ENCODE measurements around the gene ZNF136.

ZNF136 gene

GRCh38 chr19:12194827-12195731 lies 32.2 kb downstream of the ZNF136 start:
- H3K4me2 ChIP-seq (ENCODE audit: low read length): no peak overlapping the region
- H3K9ac ChIP-seq (ENCODE audit: low read length): no peak overlapping the region

GRCh38 chr19:12198136-12198535 lies 35.2 kb downstream of the ZNF136 start:
- no peaks in the 10 kb centered on the region for H3K4me1 ChIP-seq (ENCODE audit: low read length)
- TF ChIP-seq CTCF (IDR thresholded peaks at IDR 0.05; ENCODE audit: low read depth, low read length) (no peak), EZH2phosphoT487 (IDR thresholded peaks at IDR 0.05; ENCODE audit: low read depth) (no peak)
- H2AFZ ChIP-seq (ENCODE audit: low read depth, low read length): no peak overlapping the region
- no peaks in the 10 kb centered on the region for H4K20me1 ChIP-seq (ENCODE audit: insufficient read depth, low read length)
- no peak overlapping the region for H3K27ac ChIP-seq (ENCODE audit: low read length)
- H3K4me2 ChIP-seq (ENCODE audit: low read length): no peak overlapping the region
- peaks cover 29% of the 10 kb centered on the region for H3K79me2 ChIP-seq (ENCODE audit: low read length)
- no peak overlapping the region for H3K9ac ChIP-seq (ENCODE audit: low read length)
- H3K9me3 ChIP-seq (ENCODE audit: insufficient read depth, low read length): peaks cover 15% of the 10 kb centered on the region; the same call in 1 of the 2 replicates
- no peak overlapping the region for H3K4me3 ChIP-seq (ENCODE audit: low read length)
- H3K27me3 ChIP-seq (ENCODE audit: low read depth, low read length): no peaks in the 10 kb centered on the region
- H3K36me3 ChIP-seq (replicated peaks; ENCODE audit: low read depth, low read length): peaks cover 48% of the 10 kb centered on the region

More at GRCh38 chr19:12194827-12195731, 32.2 kb downstream of the ZNF136 start:
- no peak overlapping the region for H3K27ac ChIP-seq (ENCODE audit: low read length)
- peaks cover 26% of the 10 kb centered on the region; the same call in 1 of the 2 replicates for H3K9me3 ChIP-seq (ENCODE audit: insufficient read depth, low read length)
- H2AFZ ChIP-seq (ENCODE audit: low read depth, low read length): no peak overlapping the region
- TF ChIP-seq CTCF (IDR thresholded peaks at IDR 0.05; ENCODE audit: low read depth, low read length) (no peak), EZH2phosphoT487 (IDR thresholded peaks at IDR 0.05; ENCODE audit: low read depth) (no peak)
- H3K4me3 ChIP-seq (ENCODE audit: low read length): no peak overlapping the region
- no peaks in the 10 kb centered on the region for H3K27me3 ChIP-seq (ENCODE audit: low read depth, low read length)
- peaks cover 14% of the 10 kb centered on the region for H3K79me2 ChIP-seq (ENCODE audit: low read length)
- no peaks in the 10 kb centered on the region for H3K4me1 ChIP-seq (ENCODE audit: low read length)
- peaks cover 64% of the 10 kb centered on the region for H3K36me3 ChIP-seq (replicated peaks; ENCODE audit: low read depth, low read length)
- H4K20me1 ChIP-seq (ENCODE audit: insufficient read depth, low read length): no peaks in the 10 kb centered on the region

- no peak for TF ChIP-seq EZH2phosphoT487 (IDR thresholded peaks at IDR 0.05; ENCODE audit: low read depth)
- no peak for TF ChIP-seq CTCF (IDR thresholded peaks at IDR 0.05; ENCODE audit: low read depth, low read length)
- H3K27ac ChIP-seq (ENCODE audit: low read length): no peak overlapping the region
- no peak overlapping the region for H3K4me3 ChIP-seq (ENCODE audit: low read length)
- peaks cover 48% of the 10 kb centered on the region for H3K36me3 ChIP-seq (replicated peaks; ENCODE audit: low read depth, low read length)
- no peak overlapping the region for H2AFZ ChIP-seq (ENCODE audit: low read depth, low read length)
- H3K27me3 ChIP-seq (ENCODE audit: low read depth, low read length): no peaks in the 10 kb centered on the region
- no peaks in the 10 kb centered on the region for H3K4me1 ChIP-seq (ENCODE audit: low read length)
- 0 out of 2 replicates have a peak, but pooled peaks cover 13% of the 10 kb centered on the region for H3K9me3 ChIP-seq (ENCODE audit: insufficient read depth, low read length)
- H3K9ac ChIP-seq (ENCODE audit: low read length): no peak overlapping the region
- peaks cover 31% of the 10 kb centered on the region for H3K79me2 ChIP-seq (ENCODE audit: low read length)
- no peaks in the 10 kb centered on the region for H4K20me1 ChIP-seq (ENCODE audit: insufficient read depth, low read length)
- no peak overlapping the region for H3K4me2 ChIP-seq (ENCODE audit: low read length)
These were observed 37.0 kb downstream of the ZNF136 start for GRCh38 chr19:12199757-12200419.

GRCh38 chr19:12202250-12202649 lies 39.4 kb downstream of the ZNF136 start:
- Histone ChIP-seq H3K4me3 (ENCODE audit: low read length) (no peak overlapping the region), H4K20me1 (ENCODE audit: insufficient read depth, low read length) (no peaks in the 10 kb centered on the region), H3K9ac (ENCODE audit: low read length) (no peak overlapping the region), H3K4me2 (ENCODE audit: low read length) (no peak overlapping the region), H3K27me3 (ENCODE audit: low read depth, low read length) (no peaks in the 10 kb centered on the region), H3K27ac (ENCODE audit: low read length) (no peak overlapping the region), H3K4me1 (ENCODE audit: low read length) (peaks cover 2% of the 10 kb centered on the region; the same call in 1 of the 2 replicates), H3K79me2 (ENCODE audit: low read length) (peaks cover 31% of the 10 kb centered on the region), H2AFZ (ENCODE audit: low read depth, low read length) (no peak overlapping the region), H3K36me3 (replicated peaks; ENCODE audit: low read depth, low read length) (peaks cover 45% of the 10 kb centered on the region), H3K9me3 (ENCODE audit: insufficient read depth, low read length) (peaks cover 21% of the 10 kb centered on the region; the same call in 1 of the 2 replicates)
- peak; percentile 52 for TF ChIP-seq CTCF (IDR thresholded peaks at IDR 0.05; ENCODE audit: low read depth, low read length)
- no peak for TF ChIP-seq EZH2phosphoT487 (IDR thresholded peaks at IDR 0.05; ENCODE audit: low read depth)

All from OCI-LY3 (cell line).